Activated T-cell treated with anti-CD3 and anti-CD28 coated beads for 24 hours (primary cell): Measurements from ENCODE around the gene ACAA1.
"Not testable (repeated sequence)": the region's sequence is repeated elsewhere in the genome, so short reads cannot be mapped to it uniquely, and the experiment has no call there.

Experiments used
- DNase-seq: peaks from one replicate; pipeline ENCODE4 v3.0.0-alpha.2; 2020; ENCODE audit warnings: low read depth

The ACAA1 gene

GRCh38 chr3:38136777-38137614 lies at the start of gene ACAA1:
TSS of gene ACAA1 (minus strand) at chr3:38137127. CDS start at chr3:38137035, 92 bp downstream.
- DNase-seq, result peak; percentile 98

GRCh38 chr3:38177181-38177580 lies 40.3 kb upstream of the ACAA1 start:
- no peak for DNase-seq

- no peak for DNase-seq
These were observed 37.0 kb upstream of the ACAA1 start for GRCh38 chr3:38173834-38174418.

- DNase-seq, result no peak
These were observed 34.7 kb upstream of the ACAA1 start for GRCh38 chr3:38171622-38172021.

GRCh38 chr3:38170722-38171121 lies 33.8 kb upstream of the ACAA1 start:
- DNase-seq, result no peak

- no peak for DNase-seq
These were observed 32.0 kb upstream of the ACAA1 start for GRCh38 chr3:38169027-38169317.

- DNase-seq, result no peak
These were observed 31.5 kb upstream of the ACAA1 start for GRCh38 chr3:38168151-38169026.

GRCh38 chr3:38167591-38167990 lies 30.7 kb upstream of the ACAA1 start:
- no peak for DNase-seq

- DNase-seq, result no peak
These were observed 28.9 kb upstream of the ACAA1 start for GRCh38 chr3:38165722-38166387.

- peak; percentile 93 for DNase-seq
These were observed 28.2 kb upstream of the ACAA1 start, which contains the start of gene OXSR1 for GRCh38 chr3:38164952-38165721. TSS of gene OXSR1 (plus strand) at chr3:38165537. CDS start at chr3:38165877, 340 bp downstream.

- no peak for DNase-seq
These were observed 27.7 kb upstream of the ACAA1 start for GRCh38 chr3:38164643-38164951.

GRCh38 chr3:38163841-38164642 lies 27.1 kb upstream of the ACAA1 start:
- DNase-seq, result no peak

- no peak for DNase-seq
These were observed 26.4 kb upstream of the ACAA1 start for GRCh38 chr3:38163117-38163840.

- not testable (repeated sequence) for DNase-seq
These were observed 23.8 kb upstream of the ACAA1 start for GRCh38 chr3:38160704-38161103.

GRCh38 chr3:38158472-38158871 lies 21.5 kb upstream of the ACAA1 start:
- no peak for DNase-seq

GRCh38 chr3:38157595-38157994 lies 20.7 kb upstream of the ACAA1 start:
- DNase-seq, result no peak

- no peak for DNase-seq
These were observed 20.2 kb upstream of the ACAA1 start for GRCh38 chr3:38157117-38157516.

GRCh38 chr3:38155825-38156224 lies 18.9 kb upstream of the ACAA1 start:
- DNase-seq, result no peak

- no peak for DNase-seq
These were observed 17.8 kb upstream of the ACAA1 start for GRCh38 chr3:38154625-38155255.
